Astrocyte of the cerebellum (primary cell): ENCODE measurements around the gene KRT82.

Experiments
- DNase-seq: peaks from one replicate; pipeline ENCODE4 v3.0.0-alpha.2; 2011; ENCODE audit warnings: low read depth
- H3K4me3 ChIP-seq: 2 replicates; pipeline ENCODE4 v1.5.1; 2011; ENCODE audit warnings: mild to moderate bottlenecking, low read depth, low read length, moderate library complexity
- in situ Hi-C: cut with HindIII; loops from 2 replicates; pipeline ENCODE4 v1.10.0; 2017; ENCODE audit warnings: low sequenced_read_pairs
- TF ChIP-seq, protein P1 (sequence below): IDR thresholded peaks from 2 replicates; pipeline ENCODE4 v1.5.1; 2012; ENCODE audit warnings: low read length, low read depth, moderate library complexity, mild to moderate bottlenecking; ENCODE audit errors: missing control alignments

KRT82 gene

DNA sequence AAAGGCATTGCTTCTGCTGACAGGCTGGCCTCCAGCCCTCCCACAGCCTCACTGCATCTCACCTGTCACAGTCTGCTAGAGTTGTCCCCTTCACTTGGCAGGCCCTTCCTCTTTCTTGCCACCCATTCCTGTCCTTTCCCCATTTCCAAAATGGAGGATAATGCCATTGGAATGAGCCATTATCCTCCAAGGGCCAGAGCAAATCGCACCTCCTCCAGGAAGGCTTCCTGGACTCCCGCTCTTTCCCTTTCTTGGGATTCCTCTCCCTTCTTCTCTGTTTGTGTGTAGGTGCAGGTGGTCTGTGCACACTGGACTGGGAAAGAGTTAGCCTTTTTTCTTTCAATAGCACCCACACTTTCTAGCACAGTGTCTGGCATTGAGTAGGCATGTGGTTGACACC lies 3.8 kb downstream of the KRT82 start:
- TF ChIP-seq, protein P1, sequence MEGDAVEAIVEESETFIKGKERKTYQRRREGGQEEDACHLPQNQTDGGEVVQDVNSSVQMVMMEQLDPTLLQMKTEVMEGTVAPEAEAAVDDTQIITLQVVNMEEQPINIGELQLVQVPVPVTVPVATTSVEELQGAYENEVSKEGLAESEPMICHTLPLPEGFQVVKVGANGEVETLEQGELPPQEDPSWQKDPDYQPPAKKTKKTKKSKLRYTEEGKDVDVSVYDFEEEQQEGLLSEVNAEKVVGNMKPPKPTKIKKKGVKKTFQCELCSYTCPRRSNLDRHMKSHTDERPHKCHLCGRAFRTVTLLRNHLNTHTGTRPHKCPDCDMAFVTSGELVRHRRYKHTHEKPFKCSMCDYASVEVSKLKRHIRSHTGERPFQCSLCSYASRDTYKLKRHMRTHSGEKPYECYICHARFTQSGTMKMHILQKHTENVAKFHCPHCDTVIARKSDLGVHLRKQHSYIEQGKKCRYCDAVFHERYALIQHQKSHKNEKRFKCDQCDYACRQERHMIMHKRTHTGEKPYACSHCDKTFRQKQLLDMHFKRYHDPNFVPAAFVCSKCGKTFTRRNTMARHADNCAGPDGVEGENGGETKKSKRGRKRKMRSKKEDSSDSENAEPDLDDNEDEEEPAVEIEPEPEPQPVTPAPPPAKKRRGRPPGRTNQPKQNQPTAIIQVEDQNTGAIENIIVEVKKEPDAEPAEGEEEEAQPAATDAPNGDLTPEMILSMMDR = no peak
- DNase-seq = no peak
- H3K4me3 ChIP-seq = no peak overlapping the region
- in situ Hi-C loops = no loop called here

DNA sequence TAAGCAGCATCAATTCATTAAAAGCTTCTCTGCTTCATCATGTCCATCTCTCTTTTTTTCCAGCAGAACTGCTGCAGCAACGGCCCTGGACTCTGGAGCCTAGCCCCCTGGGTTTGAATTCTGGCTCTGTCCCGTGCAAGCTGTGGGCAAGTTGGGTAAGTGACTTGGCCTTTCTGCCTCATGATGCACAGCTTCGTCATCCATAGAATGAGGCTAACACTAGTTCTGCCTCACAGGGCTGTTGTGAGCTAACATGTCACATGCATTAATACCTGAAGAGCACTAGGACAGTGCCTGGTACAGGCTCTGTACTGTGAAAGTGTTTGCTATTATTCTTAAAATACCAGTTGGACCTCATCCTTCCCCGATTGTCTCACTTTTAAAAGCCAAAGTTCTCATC lies 4.2 kb downstream of the KRT82 start:
- TF ChIP-seq, protein P1 = no peak
- DNase-seq = no peak
- no peak overlapping the region for H3K4me3 ChIP-seq
- in situ Hi-C loops = no loop called here

DNA sequence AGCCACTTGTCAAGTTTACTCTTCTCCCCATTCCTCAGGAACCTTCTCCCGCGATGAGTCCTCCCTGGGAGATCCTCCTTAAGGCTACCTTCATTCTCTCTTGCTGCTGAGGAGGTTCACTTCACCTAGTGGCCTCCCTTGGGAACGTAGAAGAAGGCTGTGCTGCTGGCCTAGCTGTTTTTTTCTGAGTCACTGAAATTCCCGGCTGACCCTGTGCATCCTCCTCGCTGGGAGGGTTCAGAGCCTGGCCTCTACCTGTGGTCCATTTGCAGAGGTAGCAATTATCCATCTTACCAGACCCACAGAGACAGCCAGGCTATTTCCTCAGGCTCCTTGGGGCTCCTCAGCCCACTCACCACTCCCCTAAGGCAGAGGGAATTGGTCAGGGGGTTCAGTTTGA lies 4.6 kb downstream of the KRT82 start:
- H3K4me3 ChIP-seq = no peak overlapping the region
- TF ChIP-seq, protein P1 = no peak
- no peak for DNase-seq
- in situ Hi-C loops = no loop called here

DNA sequence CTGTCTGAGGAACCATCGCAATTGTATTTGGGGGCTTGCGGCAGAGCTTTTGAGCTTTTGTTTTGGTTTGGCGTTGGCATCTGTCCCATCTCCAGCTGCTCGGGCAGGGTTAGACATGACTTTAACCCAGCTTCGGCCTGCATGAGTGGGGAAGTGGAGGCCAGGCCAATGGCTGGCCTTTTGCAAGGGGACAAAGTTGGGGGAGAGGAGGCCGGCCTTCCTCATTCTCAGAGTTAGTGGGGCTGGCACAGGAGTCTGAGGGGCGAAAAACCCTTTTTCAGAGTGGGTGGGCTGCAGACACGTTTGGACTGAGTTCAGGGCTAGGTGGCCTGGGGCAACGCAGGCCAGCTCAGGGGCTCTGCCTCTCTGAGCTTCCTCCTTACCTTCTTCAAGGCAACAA lies 5.2 kb downstream of the KRT82 start:
- in situ Hi-C loops = no loop called here
- no peak overlapping the region for H3K4me3 ChIP-seq
- TF ChIP-seq, protein P1 = no peak
- no peak for DNase-seq

DNA sequence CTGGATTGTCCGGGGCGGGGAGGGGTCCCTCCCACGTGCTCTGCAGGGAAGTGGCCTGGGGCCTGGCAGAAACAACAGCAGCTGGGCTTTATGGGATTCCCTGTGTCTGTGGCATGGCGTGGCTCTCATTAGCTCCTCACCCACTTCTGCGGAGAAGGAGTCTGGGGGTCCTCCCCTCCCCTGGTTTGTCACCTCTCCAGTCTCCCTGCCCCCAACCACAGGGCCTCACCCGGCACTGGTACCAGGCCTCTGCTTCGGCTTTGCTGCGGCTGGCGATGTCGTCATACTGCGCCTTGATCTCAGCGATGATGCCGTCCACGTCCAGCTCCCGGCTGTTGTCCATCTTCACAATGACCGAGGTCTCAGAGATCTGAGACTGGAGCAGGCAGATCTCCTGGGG lies 6.4 kb downstream of the KRT82 start:
- in situ Hi-C loops = no loop called here
- TF ChIP-seq, protein P1 = no peak
- H3K4me3 ChIP-seq = no peak overlapping the region
- no peak for DNase-seq

DNA sequence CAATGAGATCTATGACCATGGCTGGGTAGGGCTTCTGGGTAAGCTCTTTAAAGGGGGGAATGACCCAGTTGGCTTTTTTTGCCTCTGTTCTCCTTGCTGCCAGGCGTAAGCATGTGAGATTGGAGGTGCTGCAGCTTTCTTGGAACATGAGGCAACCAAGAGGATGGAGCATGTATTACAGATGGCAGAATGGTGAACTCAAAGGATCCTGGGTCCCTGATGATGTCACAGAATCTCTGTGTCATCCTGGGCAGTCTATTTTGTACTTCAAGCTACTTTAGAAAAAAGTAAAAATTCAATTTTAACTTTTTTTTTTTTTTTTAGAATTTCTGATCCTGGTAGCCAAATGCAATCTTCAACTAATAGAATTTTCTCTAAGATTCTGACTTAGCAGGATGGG lies 8.0 kb downstream of the KRT82 start:
- no peak for DNase-seq
- no peak overlapping the region for H3K4me3 ChIP-seq
- TF ChIP-seq, protein P1 = no peak
- in situ Hi-C loops = no loop called here

DNA sequence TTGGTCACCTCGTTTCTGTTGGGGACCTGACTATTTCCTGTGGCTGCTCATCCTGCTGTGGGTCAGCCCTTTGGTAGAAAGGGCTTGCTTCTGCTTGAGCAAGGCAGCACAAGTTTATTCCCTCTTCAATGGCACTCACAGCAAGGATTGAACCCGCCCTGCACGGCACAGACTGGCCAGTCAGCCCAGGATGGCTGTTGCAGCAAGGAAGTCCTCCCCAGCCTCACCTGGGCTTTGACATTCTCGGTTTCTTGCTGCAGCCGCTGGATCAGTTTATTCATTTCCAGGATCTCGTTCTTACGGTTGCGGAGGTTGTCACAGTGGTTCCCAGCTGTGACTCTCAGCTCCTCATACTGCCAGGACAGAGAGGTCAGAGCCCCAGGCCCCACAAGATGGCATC lies 9.5 kb downstream of the KRT82 start:
- TF ChIP-seq, protein P1 = no peak
- no peak for DNase-seq
- H3K4me3 ChIP-seq = no peak overlapping the region
- in situ Hi-C loops = no loop called here
